Measurements from ENCODE around the gene KIAA1210. TPM values are rescaled to one million over a fixed set of nuclear protein-coding genes. Genes with fewer than 3 reads are reported as not detected.

KIAA1210 gene
- total RNA-seq, 5 donors from 2014 or later (not counting 1 experiment from before 2014, with no cell fraction given): not detected

DNA sequence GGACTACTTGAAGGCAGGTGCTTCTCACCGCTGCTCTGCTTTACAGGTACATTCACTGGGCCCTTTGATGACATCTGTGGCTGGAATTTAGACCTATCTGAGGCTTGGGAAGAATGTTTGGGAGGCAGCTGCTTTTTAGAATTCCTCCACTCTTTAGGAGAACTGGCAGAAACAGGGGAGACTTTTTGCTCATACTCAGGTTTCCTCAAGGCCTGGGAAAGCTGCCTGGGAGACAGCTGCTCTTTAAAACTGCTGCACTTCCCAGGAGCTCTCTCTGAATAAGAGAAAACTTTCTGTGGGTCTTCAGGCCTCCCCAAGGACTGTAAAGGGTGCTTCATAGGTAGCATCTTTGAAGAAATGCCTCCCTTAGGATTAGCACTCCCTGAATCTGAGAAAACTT is 40.5 kb downstream of the KIAA1210 start:
- no peaks in the 10 kb centered on the region for H3K4me1 Mint-ChIP-seq
- H3K9me3 Mint-ChIP-seq: no peaks in the 10 kb centered on the region
- Histone ChIP-seq H3K27ac (ENCODE audit: low read length) (no peak overlapping the region), H3K4me1 (ENCODE audit: control insufficient read depth in 1 of 2, extremely low read depth in 1 of 2, insufficient read depth in 2 of 2, low read length in 2 of 2) (no peaks in the 10 kb centered on the region), H3K27me3 (replicated peaks in 1 of 2; ENCODE audit: control insufficient read depth in 2 of 2, extremely low read depth in 1 of 2, insufficient read depth in 2 of 2, low read length in 1 of 2) (no peaks in the 10 kb centered on the region), H3K36me3 (ENCODE audit: control insufficient read depth in 2 of 2, extremely low read depth in 1 of 2, insufficient read depth in 1 of 2, low read length in 1 of 2) (no peaks in the 10 kb centered on the region), H3K4me3 (ENCODE audit: control insufficient read depth in 1 of 2, extremely low read depth in 1 of 2, low read length in 1 of 2) (no peak overlapping the region), H3K9me3 (no peaks in the 10 kb centered on the region)
- ChIA-PET CTCF (no interaction called here), POLR2A (no interaction called here)
- no CpG with 5 or more reads among the region's 1 CpG for WGBS (ENCODE audit: insufficient coverage)
- H3K27ac Mint-ChIP-seq: no peak overlapping the region
- no peak overlapping the region for H3K4me3 Mint-ChIP-seq
- peaks cover 0 to 33% of the 10 kb centered on the region in 2 donors for H3K27me3 Mint-ChIP-seq
- no peak for DNase-seq
- ATAC-seq (replicated peaks in 1 of 4): no peak
- H3K36me3 Mint-ChIP-seq: no peaks in the 10 kb centered on the region

DNA sequence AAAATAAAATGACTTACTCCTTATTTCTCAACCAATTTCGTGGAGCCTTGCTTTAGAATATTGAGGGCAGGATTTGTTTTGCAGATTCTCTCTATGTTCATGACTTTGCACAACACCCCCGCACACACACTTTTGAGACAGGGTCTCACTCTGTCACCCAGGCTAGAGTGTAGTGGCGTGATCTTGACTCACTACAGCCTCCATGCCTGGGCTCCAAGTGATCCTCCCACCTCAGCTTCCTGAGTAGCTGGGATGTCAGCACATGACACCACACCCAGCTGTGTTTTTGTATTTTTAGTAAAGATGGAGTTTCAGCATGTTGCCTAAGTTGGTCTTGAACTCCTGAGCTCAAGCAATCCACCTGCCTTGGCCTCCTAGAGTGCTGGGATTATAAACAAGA is 42.8 kb downstream of the KIAA1210 start:
- peaks cover 1 to 24% of the 10 kb centered on the region in 2 donors for H3K27me3 Mint-ChIP-seq
- ChIA-PET POLR2A (no interaction called here), CTCF (interaction anchor here in 1 of 2 donors (0.6 kb wide), 1 partner anchor 76 kb away, joined by 3 read pairs; no protein-coding TSS in a partner anchor)
- H3K27ac Mint-ChIP-seq: no peak overlapping the region
- no peaks in the 10 kb centered on the region for H3K4me1 Mint-ChIP-seq
- no CpG with 5 or more reads among the region's 3 CpGs for WGBS (ENCODE audit: insufficient coverage)
- no peak for ATAC-seq (replicated peaks in 1 of 4)
- no peaks in the 10 kb centered on the region for H3K4me1 ChIP-seq (ENCODE audit: control insufficient read depth in 1 of 2, extremely low read depth in 1 of 2, insufficient read depth in 2 of 2, low read length in 2 of 2)
- no peak overlapping the region for H3K4me3 Mint-ChIP-seq
- H3K36me3 Mint-ChIP-seq: no peaks in the 10 kb centered on the region
- no peak overlapping the region for H3K27ac ChIP-seq (ENCODE audit: low read length)
- H3K4me3 ChIP-seq (ENCODE audit: control insufficient read depth in 1 of 2, extremely low read depth in 1 of 2, low read length in 1 of 2): no peak overlapping the region
- H3K9me3 Mint-ChIP-seq: no peaks in the 10 kb centered on the region
- H3K27me3 ChIP-seq (replicated peaks in 1 of 2; ENCODE audit: control insufficient read depth in 2 of 2, extremely low read depth in 1 of 2, insufficient read depth in 2 of 2, low read length in 1 of 2): peaks cover 0 to 4% of the 10 kb centered on the region in 2 experiments
- DNase-seq: no peak
- H3K36me3 ChIP-seq (ENCODE audit: control insufficient read depth in 2 of 2, extremely low read depth in 1 of 2, insufficient read depth in 1 of 2, low read length in 1 of 2): no peaks in the 10 kb centered on the region
- no peaks in the 10 kb centered on the region for H3K9me3 ChIP-seq

DNA sequence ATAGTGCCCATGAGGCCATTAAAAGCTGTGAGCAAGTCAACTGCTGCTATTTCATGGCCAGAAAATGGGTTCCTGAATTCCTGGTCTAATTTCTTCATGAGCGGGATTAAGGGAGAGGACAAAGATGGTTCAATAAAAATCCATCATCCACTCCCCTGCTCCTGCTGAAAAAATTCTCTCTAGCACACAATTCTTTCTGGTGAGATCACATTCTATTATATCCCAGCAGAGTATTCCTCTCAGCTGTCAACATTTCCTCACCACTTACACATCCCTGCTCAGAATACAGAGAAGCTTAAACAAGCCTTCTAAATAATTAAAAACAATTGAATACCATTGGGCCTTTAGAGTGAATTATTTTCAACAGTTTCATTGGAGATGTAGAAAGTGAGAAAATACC is 45.3 kb downstream of the KIAA1210 start:
- Histone ChIP-seq H3K27ac (ENCODE audit: low read length) (no peak overlapping the region), H3K36me3 (ENCODE audit: control insufficient read depth in 2 of 2, extremely low read depth in 1 of 2, insufficient read depth in 1 of 2, low read length in 1 of 2) (no peaks in the 10 kb centered on the region), H3K4me1 (ENCODE audit: control insufficient read depth in 1 of 2, extremely low read depth in 1 of 2, insufficient read depth in 2 of 2, low read length in 2 of 2) (no peaks in the 10 kb centered on the region), H3K27me3 (replicated peaks in 1 of 2; ENCODE audit: control insufficient read depth in 2 of 2, extremely low read depth in 1 of 2, insufficient read depth in 2 of 2, low read length in 1 of 2) (peaks cover 0 to 4% of the 10 kb centered on the region in 2 experiments), H3K9me3 (no peaks in the 10 kb centered on the region), H3K4me3 (ENCODE audit: control insufficient read depth in 1 of 2, extremely low read depth in 1 of 2, low read length in 1 of 2) (no peak overlapping the region)
- WGBS (ENCODE audit: insufficient coverage): no CpG with 5 or more reads among the region's 1 CpG
- Mint-ChIP-seq H3K4me3 (no peak overlapping the region), H3K27me3 (peaks cover 4 to 26% of the 10 kb centered on the region in 2 donors), H3K9me3 (no peaks in the 10 kb centered on the region), H3K27ac (no peak overlapping the region), H3K4me1 (no peaks in the 10 kb centered on the region), H3K36me3 (no peaks in the 10 kb centered on the region)
- no peak for DNase-seq
- ATAC-seq (replicated peaks in 1 of 4): no peak
- ChIA-PET POLR2A (no interaction called here), CTCF (interaction anchor here in 1 of 2 donors (0.5 kb wide), 1 partner anchor 16 kb away, joined by 7 read pairs; no protein-coding TSS in a partner anchor)

DNA sequence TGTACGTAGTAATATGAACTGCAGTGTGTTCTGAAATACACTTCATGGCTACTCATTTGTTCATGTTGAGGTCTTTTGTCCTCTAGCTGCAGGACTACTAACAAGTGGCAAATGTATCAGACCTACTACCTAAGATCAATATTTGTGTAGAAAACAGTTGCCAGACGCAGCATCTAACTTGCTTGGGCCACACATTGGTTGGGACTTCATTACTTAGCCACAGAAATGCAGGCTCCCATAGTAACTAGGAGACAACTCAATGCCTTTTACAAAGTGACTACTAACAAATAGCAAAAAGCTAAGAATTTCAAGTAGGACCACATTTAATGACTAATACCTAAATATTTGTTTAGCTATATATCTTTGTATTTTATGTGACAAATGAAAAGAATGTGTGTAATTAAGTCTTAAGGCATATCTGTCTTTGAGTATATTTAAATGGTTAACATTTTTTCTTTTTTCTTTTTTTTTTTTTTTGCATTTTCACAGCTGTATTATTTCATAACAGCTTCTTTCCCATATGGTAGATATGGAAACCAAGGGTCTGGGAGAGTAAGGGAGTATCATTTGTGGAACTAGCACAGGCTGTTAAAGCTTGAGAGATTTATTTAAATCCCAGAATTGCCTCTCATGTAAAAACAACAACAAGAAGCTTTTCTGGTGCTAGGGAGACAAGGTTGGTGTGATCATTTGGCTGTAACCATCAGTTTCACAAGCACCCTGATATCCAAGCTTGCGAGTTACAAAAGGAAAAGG is 52.2 kb downstream of the KIAA1210 start:
- Mint-ChIP-seq H3K4me1 (no peaks in the 10 kb centered on the region), H3K4me3 (no peak overlapping the region), H3K27ac (no peak overlapping the region), H3K36me3 (no peaks in the 10 kb centered on the region), H3K9me3 (no peaks in the 10 kb centered on the region), H3K27me3 (peaks cover 4 to 20% of the 10 kb centered on the region in 2 donors)
- Histone ChIP-seq H3K9me3 (no peaks in the 10 kb centered on the region), H3K27ac (ENCODE audit: low read length) (no peak overlapping the region), H3K4me1 (ENCODE audit: control insufficient read depth in 1 of 2, extremely low read depth in 1 of 2, insufficient read depth in 2 of 2, low read length in 2 of 2) (no peaks in the 10 kb centered on the region), H3K27me3 (replicated peaks in 1 of 2; ENCODE audit: control insufficient read depth in 2 of 2, extremely low read depth in 1 of 2, insufficient read depth in 2 of 2, low read length in 1 of 2) (peaks cover 0 to 3% of the 10 kb centered on the region in 2 experiments), H3K36me3 (ENCODE audit: control insufficient read depth in 2 of 2, extremely low read depth in 1 of 2, insufficient read depth in 1 of 2, low read length in 1 of 2) (no peaks in the 10 kb centered on the region), H3K4me3 (ENCODE audit: control insufficient read depth in 1 of 2, extremely low read depth in 1 of 2, low read length in 1 of 2) (no peak overlapping the region)
- ATAC-seq (replicated peaks in 1 of 4): no peak
- DNase-seq: no peak
- CTCF ChIA-PET: interaction anchor here (0.6 to 0.7 kb wide), 3 partner anchors 12 to 230 kb away, joined by 3 to 4 read pairs (median 4); no protein-coding TSS in a partner anchor
- POLR2A ChIA-PET: no interaction called here
- 67% methylated on average over 1 of the region's 3 CpGs for WGBS (ENCODE audit: insufficient coverage)

DNA sequence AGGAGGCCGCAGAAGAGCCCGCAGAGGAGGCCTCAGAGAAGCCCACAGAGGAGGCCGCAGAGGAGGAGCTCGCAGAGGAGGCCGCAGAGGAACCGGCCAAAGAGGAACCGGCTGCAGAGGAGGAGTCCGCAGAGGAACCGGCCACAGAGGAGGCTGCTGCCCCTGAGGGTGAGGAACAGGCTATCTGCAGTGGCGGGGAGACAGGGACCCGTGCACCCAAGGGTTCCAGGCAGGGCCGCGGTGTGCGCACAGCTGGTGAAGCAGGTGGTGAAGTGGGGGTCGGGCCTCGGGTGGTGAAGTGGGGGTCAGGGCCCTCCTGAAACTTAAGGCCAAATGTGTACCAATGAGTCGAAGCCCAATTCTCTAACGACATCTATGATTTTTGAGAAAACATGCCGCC is 53.7 kb downstream of the KIAA1210 start:
- no peaks in the 10 kb centered on the region for H3K36me3 Mint-ChIP-seq
- peaks cover 0 to 12% of the 10 kb centered on the region in 2 donors for H3K27me3 Mint-ChIP-seq
- DNase-seq (no peak), ATAC-seq (replicated peaks in 1 of 4) (no peak)
- H3K27ac Mint-ChIP-seq: no peak overlapping the region
- H3K36me3 ChIP-seq (ENCODE audit: control insufficient read depth in 2 of 2, extremely low read depth in 1 of 2, insufficient read depth in 1 of 2, low read length in 1 of 2): no peaks in the 10 kb centered on the region
- ChIA-PET POLR2A (interaction anchor here in 1 of 2 donors (0.7 kb wide), 1 partner anchor 9 kb away, joined by 5 read pairs; no protein-coding TSS in a partner anchor), CTCF (no interaction called here)
- H3K4me3 ChIP-seq (ENCODE audit: control insufficient read depth in 1 of 2, extremely low read depth in 1 of 2, low read length in 1 of 2): no peak overlapping the region
- H3K9me3 ChIP-seq: no peaks in the 10 kb centered on the region
- no peaks in the 10 kb centered on the region for H3K9me3 Mint-ChIP-seq
- WGBS (ENCODE audit: insufficient coverage): no CpG with 5 or more reads among the region's 19 CpGs
- H3K4me1 ChIP-seq (ENCODE audit: control insufficient read depth in 1 of 2, extremely low read depth in 1 of 2, insufficient read depth in 2 of 2, low read length in 2 of 2): no peaks in the 10 kb centered on the region
- peaks cover 0 to 3% of the 10 kb centered on the region in 2 experiments for H3K27me3 ChIP-seq (replicated peaks in 1 of 2; ENCODE audit: control insufficient read depth in 2 of 2, extremely low read depth in 1 of 2, insufficient read depth in 2 of 2, low read length in 1 of 2)
- no peak overlapping the region for H3K4me3 Mint-ChIP-seq
- H3K27ac ChIP-seq (ENCODE audit: low read length): no peak overlapping the region
- no peaks in the 10 kb centered on the region for H3K4me1 Mint-ChIP-seq

DNA sequence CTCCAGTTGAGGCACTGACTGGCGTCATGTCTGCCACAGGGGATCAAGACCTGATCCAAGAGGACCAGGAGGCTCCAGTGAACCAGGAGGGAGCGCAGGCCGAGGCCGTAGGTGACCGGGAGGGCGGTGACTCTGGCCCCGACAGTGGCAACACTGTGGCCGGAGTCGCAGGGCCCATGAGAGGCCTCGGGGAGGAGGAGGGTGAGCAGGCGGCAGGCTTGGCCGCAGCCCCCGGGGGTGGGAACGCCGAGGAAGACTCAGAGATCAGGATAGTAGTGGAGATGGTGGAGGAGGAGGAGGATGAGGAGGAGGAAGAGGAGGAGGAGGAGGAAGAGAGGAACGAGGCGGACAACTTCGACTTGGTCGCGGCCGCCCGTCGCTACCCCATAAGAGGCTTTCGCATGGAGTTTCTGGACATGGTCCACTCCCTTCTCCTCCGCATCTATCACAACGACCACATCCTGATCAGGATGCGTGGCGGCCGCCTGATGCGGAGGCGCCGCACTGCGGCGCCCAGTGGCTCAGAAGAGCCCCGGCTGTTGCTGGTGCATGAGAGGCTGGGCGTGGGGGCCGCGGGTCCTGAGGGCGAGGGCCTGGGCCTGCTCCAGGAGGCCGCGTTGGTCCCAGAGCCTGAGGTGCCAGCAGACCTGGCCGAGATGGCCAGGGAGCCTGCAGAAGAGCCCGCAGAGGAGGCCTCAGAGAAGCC is 54.3 kb downstream of the KIAA1210 start:
- ChIA-PET CTCF (no interaction called here), POLR2A (no interaction called here)
- Histone ChIP-seq H3K36me3 (ENCODE audit: control insufficient read depth in 2 of 2, extremely low read depth in 1 of 2, insufficient read depth in 1 of 2, low read length in 1 of 2) (no peaks in the 10 kb centered on the region), H3K4me3 (ENCODE audit: control insufficient read depth in 1 of 2, extremely low read depth in 1 of 2, low read length in 1 of 2) (no peak overlapping the region), H3K27me3 (replicated peaks in 1 of 2; ENCODE audit: control insufficient read depth in 2 of 2, extremely low read depth in 1 of 2, insufficient read depth in 2 of 2, low read length in 1 of 2) (peaks cover 0 to 3% of the 10 kb centered on the region in 2 experiments), H3K27ac (ENCODE audit: low read length) (no peak overlapping the region), H3K4me1 (ENCODE audit: control insufficient read depth in 1 of 2, extremely low read depth in 1 of 2, insufficient read depth in 2 of 2, low read length in 2 of 2) (no peaks in the 10 kb centered on the region), H3K9me3 (no peaks in the 10 kb centered on the region)
- DNase-seq (no peak), ATAC-seq (replicated peaks in 1 of 4) (no peak)
- Mint-ChIP-seq H3K4me1 (no peaks in the 10 kb centered on the region), H3K27me3 (peaks cover 0 to 12% of the 10 kb centered on the region in 2 donors), H3K4me3 (no peak overlapping the region), H3K36me3 (no peaks in the 10 kb centered on the region), H3K27ac (no peak overlapping the region), H3K9me3 (no peaks in the 10 kb centered on the region)
- 86% methylated on average over 8 of the region's 43 CpGs for WGBS (ENCODE audit: insufficient coverage)
